GF-D8 (cell line): ENCODE results near the gene SKAP2.

Source experiments
- DNase-seq: peaks from one replicate; lab custom pipeline; 2025; lab: John Stamatoyannopoulos, UW

Gene SKAP2

DNA sequence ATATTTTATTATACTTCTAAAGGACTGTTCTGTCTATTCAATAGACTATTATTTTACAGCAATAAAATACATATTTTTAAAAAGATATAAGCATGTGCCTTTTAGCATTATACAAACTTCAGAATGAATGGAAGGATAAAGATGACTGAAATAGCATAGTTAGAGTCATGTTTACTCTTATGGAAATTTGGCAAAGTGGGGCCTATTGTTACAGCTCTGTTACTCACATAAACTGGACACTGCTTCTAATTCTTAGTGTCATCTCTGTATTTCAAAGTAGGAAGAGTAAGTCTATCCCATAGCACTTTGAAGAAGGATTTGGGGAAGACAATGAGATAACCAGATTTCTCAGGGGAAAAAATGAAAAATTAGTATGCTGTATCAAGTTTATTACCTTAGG, 168.2 kb downstream of the SKAP2 start:
- no peak for DNase-seq

DNA sequence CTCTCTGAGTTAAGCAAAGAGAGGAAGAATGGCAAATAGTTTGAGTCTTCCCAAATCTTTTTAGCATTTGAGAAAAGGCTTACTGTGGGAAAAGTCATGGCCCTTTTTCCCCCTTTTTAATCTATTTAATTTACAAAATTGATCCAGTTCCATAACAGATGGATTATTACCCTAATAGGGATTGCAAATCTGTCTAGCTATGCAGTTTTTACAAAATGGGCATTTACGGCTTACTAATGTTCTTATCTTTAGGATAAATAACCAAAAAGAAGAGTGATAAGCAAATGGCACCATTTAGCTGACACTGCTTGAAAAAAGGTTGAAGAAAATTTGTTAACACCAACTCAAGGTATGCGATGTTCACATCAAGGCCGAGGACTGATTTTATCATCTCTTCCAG, 169.7 kb downstream of the SKAP2 start:
- no peak for DNase-seq

DNA sequence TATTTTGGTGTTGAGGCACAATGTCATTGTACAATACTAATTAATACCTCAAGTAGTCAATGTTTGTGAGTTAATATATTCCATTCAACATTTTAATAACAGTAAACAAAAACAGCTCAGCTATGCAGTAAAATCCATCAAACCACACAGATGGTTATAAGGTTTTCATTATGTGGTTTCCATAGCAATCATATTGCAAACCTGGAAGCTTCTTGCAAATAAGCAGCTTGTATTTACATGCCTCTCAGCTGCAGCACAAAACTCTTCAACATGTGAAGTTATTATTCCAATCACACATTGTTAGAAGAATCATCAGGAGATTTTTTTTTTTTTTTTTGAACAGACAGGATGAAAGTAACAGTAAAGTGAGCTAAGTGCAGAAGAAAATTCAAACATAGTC, 170.2 kb downstream of the SKAP2 start:
- no peak for DNase-seq

DNA sequence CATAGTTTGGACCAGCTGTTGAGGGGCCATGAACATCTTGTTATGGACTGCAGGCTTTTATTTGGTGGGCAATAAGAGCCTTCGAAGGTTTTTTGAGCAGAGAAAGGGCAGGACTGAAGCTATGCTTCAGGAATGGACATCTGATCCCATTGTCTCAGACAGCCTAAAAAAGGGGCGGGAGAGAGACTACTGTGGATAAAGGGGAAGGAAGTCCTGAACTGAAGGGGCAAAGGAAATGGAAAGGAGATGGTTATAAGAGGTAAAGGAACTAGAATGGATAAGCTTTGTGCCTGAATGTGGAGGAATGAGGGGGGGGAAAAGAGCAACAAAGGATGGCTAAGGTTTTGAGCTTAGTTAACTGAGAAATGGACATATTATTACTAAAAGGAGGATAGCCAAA, 172.5 kb downstream of the SKAP2 start:
- no peak for DNase-seq

DNA sequence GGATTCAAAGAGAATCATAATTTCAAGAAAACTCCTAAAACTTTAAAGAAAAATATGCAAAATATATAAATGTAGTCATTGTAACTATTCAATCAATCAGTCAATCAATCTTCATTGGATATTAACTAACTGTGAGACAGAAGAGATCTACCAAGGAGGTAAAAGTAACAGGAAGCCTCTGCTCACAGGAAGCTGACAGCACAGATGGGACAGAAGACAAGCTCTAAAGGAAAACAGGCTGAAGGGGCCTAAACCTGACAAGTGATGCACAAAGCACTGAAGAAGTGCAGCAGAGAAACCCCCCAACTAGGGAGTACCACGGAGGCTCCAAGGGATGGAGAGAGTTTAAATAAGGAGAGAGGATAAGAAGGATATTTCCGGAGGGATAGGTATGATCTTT, 173.0 kb downstream of the SKAP2 start:
- DNase-seq = no peak

DNA sequence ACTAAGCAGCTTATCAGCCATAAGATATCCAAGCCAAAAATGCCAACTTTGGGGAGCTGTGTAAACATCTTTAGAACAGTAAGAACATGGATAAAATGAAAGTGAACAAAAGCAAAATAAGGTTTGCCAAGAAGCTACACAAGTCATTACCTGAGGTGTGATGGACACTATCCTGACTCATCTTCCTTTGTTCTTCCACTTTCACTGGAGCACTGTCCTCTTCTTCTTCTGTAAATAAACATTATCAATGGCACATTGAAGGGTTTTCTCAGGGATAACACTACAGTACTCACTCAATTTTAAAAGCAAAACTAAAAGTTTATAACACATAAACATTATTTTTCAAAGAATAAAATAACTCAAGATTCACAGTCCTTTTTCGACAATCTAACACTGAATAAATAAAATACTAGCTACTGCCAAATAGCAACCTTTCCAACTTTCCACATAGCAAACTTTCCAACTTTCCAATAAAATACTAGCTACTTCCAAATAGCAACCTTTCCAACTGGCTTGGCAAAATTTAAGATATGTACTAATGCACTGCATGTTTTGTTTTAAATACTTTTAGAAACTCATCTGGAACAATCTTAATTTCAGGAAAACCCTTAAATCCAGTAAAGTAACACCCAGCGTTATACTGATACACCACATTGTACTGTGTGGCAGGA, 174.1 kb downstream of the SKAP2 start:
- no peak for DNase-seq

DNA sequence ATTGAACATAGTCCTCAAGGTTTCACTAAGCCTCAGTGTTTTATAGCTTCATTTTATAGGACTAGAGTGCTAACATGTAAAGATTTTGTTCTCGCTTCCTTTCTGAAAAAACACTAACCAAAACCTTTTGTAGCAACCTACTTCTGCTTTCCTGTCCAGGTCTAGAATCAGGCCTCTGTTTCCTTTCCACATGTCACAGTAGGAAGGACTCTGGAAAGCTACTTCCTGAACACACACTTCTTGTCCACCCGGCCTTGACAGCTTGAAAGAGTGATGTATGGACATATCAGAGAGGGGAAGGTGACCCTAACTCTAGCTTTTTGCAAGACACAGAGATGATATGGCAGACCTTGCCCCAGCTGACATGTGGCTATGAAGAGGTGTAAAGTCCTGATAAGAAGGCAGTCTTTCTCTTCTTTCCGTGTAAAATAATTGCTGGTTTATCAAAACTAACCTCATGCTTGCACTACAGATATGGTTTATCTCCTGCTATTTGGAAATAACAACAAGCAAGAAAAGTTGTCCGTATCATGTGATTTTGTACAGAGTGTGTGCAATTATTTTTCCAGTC, 175.4 kb downstream of the SKAP2 start:
- DNase-seq = peak; percentile 59

DNA sequence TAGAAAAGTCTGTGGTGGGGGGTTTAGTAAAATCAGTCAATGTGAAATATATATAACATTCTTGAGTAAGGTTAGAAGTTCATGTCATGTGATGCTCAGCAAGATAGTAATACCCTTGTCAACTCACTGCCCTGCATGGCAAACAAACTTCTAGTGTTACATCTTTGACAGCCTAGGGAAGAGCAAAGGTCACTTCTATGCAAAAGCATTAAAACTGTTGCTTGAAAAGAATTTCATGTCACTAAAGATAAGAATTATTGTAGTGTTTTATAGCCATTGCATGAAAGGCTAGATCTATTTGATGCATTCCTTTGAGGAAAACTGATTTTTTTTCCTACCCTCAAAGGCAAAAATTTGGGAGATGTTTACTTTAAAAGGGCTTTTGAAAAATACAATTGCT, 176.0 kb downstream of the SKAP2 start:
- no peak for DNase-seq

DNA sequence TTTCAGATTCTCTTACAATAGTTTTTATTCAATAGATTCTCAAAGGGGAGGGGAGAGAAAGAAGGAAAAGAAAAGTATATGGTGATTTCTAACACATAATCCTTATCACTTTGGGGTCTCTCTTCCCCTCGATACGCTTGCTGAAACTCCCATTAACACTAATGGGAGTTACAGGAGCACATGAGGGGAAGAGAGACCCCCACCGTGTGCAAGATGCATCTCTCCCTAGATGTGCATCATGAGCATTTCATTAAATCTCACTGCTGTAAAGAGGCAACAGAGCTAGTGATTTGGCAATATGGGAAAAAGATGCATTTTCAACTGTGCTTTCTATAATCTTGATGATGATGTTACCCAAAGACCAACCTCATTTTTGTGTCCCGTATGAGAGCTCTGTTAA, 177.4 kb downstream of the SKAP2 start:
- no peak for DNase-seq

DNA sequence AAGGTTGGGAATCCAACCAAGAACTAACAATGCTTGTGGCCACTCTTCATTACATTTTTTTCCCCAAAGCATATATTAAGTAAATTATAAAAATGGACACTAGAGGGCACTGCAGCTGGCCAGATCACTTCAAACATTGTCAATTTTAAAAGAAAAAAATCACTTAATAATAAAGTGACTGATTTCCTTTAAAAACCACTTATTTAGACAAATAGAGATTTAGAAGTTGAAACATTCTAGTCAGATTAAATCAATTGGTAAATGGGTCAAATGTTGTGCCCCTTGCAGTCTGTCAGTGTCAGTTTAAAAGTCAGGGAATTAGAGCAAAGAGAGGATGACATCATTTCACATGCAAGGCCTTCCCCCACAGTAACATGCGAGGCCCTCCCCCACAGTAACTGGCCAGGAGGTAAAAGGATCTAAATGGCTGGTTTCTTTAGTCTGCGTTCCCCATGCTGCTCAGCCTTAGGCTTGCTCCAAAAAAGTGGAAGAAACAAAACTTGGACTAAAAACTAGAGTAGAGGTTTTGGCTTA, 177.9 kb downstream of the SKAP2 start:
- no peak for DNase-seq

DNA sequence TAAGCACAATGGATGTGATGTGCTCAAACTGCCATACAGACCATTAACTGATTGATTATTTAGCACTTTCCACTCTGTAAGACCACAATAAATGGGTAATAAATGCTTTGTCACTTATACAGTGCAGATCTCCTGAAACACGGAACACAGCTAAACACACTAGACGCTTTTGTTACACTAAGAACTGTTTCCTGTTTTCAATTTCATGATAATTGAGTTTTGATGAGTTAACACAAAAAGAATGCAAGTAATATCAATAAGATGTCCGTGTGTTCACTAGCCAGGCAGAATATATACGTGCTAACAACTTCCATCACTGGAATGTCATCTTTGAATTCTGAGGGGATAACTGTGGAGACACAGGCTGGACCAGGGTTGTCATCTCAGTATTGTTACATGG, 178.8 kb downstream of the SKAP2 start:
- DNase-seq = no peak

DNA sequence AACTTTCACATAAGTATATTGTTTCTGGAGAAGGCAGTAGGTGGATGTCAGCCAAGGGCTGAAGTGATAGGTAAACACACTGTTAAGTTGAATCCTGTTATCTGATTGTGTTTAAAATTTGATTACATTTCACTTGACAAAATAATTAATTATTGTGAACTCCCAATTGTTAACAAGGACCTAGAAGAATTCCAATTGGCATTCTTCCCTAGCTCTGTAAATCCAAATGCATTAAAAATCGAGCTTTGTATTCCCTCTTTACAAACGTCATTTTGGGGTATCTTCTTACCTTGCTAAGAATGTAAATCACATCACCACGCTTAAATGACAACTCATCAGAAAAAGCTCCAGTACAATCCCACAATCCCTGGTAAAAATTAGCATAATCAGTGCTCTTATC, 179.9 kb downstream of the SKAP2 start:
- no peak for DNase-seq

DNA sequence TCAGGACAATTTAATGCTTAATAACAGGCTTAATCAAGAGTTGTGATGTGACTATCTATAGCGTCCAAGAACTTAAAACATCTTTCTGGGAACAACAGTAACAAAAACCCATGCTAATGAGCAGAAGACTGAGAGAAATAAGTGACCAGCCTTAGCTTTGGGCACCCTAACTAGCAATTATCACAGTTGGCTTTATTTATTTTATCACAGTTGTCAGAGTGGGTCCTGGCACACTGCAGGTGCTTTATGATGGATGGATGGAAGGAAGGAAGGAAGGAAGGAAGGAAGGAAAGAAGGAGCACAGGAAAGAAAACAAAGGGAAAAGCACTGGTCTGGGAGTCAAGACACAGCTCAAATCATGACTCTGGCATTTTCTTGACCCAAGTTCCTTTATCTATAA, 181.1 kb downstream of the SKAP2 start:
- no peak for DNase-seq

DNA sequence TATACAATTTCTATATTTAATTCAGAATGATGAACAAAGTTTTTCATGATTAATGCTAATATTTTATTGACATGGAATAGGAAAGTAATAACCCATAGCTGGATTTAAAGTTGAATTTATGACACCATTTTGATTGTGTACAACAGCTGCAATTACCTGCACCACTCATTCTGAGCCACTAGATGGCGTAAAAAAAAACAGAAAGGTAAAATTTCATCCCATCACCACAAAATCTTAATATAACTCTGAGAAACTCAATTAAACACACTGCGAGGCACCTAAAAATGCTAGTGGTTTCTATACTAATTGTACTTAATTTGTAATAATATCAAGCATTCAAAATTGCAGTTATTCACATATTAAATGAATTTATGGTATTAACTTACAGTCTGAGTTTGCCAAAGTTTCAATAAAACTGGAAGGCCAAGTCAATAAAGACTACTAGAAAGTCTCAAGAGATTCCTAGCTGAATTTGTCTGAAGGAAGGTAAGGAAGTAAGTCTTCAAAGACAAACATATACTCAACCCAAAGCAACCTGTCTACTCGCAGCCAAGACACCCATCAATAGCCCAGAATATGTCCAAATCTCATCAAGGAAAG, 182.5 kb downstream of the SKAP2 start:
- no peak for DNase-seq

DNA sequence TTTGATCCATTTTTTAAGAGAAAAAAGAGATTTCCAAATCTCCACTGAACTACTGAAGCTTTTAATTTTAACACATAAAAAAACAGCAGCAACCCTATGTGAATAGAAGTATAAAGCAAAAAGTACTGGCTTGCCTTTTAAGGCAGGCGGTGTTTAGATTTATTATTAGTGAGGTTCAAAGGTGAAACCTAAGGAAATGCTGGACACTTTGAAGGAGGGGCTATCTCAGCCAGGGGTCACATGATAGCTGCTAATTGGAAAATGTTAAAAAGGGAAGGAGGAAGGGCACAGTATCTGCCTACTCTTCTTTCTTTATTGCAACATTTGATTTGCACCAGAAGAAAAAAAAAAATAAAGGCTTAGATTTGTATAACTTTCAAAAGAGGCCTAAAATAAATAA, 183.8 kb downstream of the SKAP2 start:
- no peak for DNase-seq

DNA sequence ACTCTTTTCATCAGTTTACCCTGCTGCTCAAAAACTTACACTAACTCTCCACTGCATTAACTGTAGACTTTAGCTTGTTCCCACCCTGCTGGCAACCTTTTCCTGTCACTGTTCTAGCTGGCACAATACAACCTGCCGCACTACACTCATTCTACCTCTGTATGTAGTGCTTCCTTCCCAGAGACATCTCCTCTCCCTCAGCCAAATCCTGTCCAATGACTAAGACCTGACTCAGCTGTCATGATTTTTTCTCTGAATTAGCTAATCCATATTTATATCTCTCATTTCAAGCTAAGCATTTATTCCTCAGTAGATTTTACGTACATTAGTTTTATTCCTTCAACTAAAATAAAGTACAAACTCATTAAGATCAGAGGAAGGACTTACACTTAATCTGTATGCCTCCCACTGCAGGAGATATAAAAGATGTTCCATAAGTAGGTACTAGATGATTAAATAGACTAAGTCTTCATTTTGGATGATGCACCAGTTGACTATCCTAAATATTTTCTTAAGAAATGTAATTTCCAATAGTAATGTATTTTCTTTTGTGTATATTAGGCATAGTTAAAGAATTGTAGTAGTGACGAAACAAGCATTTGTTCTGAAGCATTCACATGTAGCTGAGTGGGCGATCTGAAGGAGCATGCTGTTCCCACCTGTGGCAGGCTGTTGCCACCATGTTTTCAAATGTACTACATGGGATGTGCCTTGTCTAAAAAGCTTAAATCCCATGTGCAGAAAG, 189.1 kb downstream of the SKAP2 start:
- no peak for DNase-seq

DNA sequence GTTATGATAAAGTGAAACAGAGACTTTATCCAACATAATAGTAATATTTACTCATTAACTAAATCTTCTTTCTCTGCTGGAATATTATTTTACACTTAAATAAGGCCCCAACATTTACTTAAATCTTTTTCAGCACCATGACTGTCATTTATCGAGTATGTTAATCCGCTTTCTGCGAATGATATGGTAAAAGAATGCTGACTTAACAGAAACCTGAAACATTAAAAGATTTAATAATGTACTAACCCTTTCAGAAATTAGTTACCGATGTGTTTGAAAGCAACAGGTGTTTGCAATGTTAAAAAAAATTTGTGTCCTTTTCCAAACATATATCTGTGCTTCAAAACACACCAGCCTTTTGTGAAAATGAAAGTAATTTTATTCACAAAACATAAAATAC, 190.5 kb downstream of the SKAP2 start:
- DNase-seq = no peak

DNA sequence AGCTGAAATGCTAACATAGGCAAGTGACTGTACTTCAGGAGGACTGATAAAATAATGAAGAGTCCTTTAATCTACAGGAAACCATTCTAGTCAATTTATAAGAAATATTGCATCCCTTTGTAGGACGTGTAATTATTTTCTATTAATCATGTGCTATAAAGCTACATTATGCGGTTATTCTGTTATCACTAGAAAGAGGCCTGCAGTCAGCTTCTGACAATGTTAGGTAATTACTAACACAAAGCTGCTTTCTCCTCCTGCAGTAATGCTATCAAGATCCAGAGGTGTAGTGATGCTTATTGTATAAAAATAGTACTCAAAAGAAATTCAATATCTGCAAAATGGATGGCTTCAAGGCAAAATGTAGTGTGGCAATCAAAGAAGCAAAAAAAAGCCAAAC, 191.1 kb downstream of the SKAP2 start:
- no peak for DNase-seq

DNA sequence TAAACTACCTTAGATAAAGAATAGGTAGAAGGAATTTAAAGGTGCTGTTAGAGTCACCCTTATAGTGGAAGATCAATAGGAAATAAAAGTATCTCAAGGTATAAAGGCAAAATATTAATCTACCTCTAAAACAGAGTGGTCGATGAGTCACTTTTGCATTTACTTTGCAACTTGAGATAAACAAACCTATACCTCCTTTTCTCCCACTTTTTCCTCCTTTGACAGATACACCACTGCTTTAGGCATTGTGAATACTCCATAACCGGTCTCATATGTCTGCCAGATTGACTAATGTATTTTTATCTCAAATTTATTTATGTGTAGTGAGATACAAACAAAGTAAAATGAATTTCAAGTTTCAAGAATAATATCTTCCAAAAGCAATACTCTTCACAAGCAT, 193.5 kb downstream of the SKAP2 start:
- no peak for DNase-seq

DNA sequence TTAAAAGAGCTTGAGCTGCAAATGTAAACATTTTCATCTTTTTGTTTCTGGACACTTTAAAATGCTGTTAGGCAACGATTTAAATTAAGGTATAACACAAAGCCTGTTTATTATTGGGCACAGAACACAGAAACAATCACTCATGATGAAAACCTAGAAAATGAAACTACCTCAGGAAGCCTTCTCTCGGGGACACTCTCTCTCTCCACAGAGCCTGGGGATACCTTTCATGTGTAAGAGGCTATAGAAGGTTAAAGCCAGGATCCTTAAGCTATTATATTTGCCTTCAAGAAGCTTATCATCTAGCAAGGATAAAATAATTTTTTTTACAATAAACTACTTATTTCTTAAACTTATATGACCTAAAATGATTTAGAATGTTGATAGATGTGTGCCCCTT, 194.1 kb downstream of the SKAP2 start:
- DNase-seq = peak; percentile 17

DNA sequence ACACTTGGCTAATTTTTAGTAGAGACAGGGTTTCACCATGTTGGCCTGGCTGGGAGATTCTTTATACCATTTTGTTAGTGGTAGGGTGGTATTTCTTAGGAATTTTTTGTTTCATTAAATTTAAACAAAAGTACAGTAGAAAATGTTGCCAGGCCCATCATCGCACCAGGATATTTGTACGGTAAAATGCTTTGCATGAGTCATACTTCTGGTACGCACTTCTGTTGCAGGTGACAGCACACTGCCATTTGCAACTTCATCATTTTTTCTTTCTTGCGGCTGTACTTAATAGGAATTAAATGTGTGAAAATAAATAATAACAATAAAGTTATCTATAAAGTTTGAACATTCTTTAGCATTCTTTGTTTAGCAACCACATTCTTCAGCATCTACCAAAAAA, 195.6 kb downstream of the SKAP2 start:
- DNase-seq = no peak

DNA sequence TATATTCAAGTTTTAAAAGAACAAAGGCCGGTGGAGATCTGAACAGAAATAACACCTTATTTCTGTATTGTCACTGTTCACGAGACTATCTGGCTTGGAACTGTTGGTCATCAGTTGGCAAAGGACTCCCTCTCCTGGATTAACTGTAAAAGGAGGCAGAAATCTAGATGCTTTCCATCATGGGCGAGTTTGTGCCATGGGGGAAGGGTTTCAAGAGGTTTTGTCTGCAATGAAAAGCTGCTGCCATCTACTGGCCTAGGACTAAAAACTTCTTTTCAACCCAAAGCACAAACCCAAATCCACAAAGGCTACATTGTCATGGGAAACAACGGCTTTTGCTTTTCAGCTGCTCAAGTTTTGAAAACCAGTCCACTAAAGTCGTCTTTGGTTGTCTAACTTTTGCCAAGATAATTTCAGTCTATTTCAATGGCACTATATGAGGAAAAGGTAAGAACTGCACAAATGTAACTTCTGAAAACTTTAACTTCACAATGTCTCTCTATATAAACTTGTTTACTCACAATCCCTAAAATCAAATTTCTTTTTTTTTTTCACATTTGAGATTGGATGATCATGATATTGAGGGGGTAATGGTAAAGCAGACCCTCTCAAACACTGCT, 196.8 kb downstream of the SKAP2 start:
- peak; percentile 95 for DNase-seq
